ENCODE measurements around the gene ZNF598. TPM values are rescaled to one million over a fixed set of nuclear protein-coding genes. Genes with fewer than 3 reads are reported as not detected.
A peak's percentile ranks its signal among the peaks of the same experiment; 100 is the strongest.

The ZNF598 gene
- total and polyA plus RNA-seq, 2 donors from 2014 or later, result 14.3 to 34.9 TPM

DNA sequence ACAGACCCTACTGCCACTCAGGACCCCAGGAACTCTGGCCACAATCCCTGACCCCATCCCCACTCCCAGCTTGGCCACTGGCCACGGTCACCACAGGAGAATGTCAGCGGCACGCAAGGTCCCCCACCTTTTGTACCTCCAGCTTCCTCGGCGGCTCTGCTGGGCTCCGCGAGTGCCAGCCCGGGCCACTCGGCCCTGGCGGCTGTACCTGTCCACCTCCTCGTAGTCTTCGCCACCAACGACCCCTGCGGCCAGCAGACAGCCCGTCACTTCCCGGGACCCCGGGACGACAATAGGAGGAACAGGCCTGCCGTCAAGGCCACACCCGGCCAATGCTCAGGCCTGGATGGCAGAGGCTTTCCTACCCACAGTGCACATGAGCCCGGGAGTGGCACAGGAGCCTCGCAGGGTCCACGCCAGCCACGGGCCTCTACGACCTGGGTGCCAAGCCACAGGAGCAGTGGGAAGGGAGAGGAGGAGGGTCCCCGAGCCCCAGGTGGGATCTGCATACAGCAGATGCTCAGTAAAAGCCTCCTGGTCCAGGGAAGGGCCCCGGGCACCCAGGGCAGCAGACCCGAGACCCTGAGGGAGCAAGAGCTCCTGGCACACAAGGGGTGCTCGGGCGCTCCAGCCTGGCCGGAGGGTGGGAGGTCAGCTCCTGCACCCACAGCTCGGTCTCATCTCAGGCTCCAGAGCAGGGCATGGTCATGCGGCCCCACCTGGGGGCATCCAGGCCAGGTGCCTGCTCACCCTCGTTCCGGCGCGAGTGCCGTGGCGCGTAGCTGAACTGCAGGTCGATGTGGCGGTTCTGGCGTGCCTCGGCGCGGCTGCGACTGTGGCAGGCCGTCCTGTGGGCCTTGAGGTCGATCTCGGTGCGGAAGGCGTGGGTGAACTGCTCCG, 7.9 kb downstream of the ZNF598 start:
- intact Hi-C loops (cut with DNase I), result no loop called here
- H3K27ac ChIP-seq (ENCODE audit: low read depth in 2 of 2, low read length in 2 of 2), result no peak overlapping the region
- DNase-seq (peak in 1 of 5 donors; percentile 81), FAIRE-seq (no peak)
- no peak overlapping the region for H3K9ac ChIP-seq (ENCODE audit: low read length in 3 of 3)
- no peaks in the 10 kb centered on the region for H3K27me3 ChIP-seq (ENCODE audit: control insufficient read depth, insufficient read depth, low read length)
- TF ChIP-seq CTCF (IDR thresholded peaks at IDR 0.05; ENCODE audit: borderline replicate concordance, extremely low read depth, insufficient read depth), result no peak
- peaks cover 0 to 33% (median 14%) of the 10 kb centered on the region in 3 donors for H3K36me3 ChIP-seq (ENCODE audit: control insufficient read depth in 2 of 3, insufficient read depth in 3 of 3, low read length in 3 of 3)
- no peak overlapping the region for H3K4me3 ChIP-seq (ENCODE audit: low read length in 3 of 3)
- H3K4me1 ChIP-seq (ENCODE audit: control insufficient read depth in 2 of 3, insufficient read depth in 2 of 3, low read depth in 1 of 3, low read length in 3 of 3), result peaks cover 0 to 16% (median 0%) of the 10 kb centered on the region in 3 donors
- H3K9me3 ChIP-seq (ENCODE audit: control insufficient read depth in 2 of 3, insufficient read depth in 1 of 3, low read length in 3 of 3), result no peaks in the 10 kb centered on the region

GRCh38 chr16:2001035-2001434, 8.6 kb downstream of the ZNF598 start:
- no peak overlapping the region for H3K27ac ChIP-seq (ENCODE audit: low read depth in 2 of 2, low read length in 2 of 2)
- peaks cover 0 to 33% (median 14%) of the 10 kb centered on the region in 3 donors for H3K36me3 ChIP-seq (ENCODE audit: control insufficient read depth in 2 of 3, insufficient read depth in 3 of 3, low read length in 3 of 3)
- peaks cover 0 to 15% (median 0%) of the 10 kb centered on the region in 3 donors for H3K4me1 ChIP-seq (ENCODE audit: control insufficient read depth in 2 of 3, insufficient read depth in 2 of 3, low read depth in 1 of 3, low read length in 3 of 3)
- H3K9me3 ChIP-seq (ENCODE audit: control insufficient read depth in 2 of 3, insufficient read depth in 1 of 3, low read length in 3 of 3), result no peaks in the 10 kb centered on the region
- intact Hi-C loops (cut with DNase I), result no loop called here
- H3K4me3 ChIP-seq (ENCODE audit: low read length in 3 of 3), result no peak overlapping the region
- H3K9ac ChIP-seq (ENCODE audit: low read length in 3 of 3), result no peak overlapping the region
- no peaks in the 10 kb centered on the region for H3K27me3 ChIP-seq (ENCODE audit: control insufficient read depth, insufficient read depth, low read length)
- FAIRE-seq, result no peak
- DNase-seq, result peak in 1 of 5 donors; percentile 63
- no peak for TF ChIP-seq CTCF (IDR thresholded peaks at IDR 0.05; ENCODE audit: borderline replicate concordance, extremely low read depth, insufficient read depth)

DNA sequence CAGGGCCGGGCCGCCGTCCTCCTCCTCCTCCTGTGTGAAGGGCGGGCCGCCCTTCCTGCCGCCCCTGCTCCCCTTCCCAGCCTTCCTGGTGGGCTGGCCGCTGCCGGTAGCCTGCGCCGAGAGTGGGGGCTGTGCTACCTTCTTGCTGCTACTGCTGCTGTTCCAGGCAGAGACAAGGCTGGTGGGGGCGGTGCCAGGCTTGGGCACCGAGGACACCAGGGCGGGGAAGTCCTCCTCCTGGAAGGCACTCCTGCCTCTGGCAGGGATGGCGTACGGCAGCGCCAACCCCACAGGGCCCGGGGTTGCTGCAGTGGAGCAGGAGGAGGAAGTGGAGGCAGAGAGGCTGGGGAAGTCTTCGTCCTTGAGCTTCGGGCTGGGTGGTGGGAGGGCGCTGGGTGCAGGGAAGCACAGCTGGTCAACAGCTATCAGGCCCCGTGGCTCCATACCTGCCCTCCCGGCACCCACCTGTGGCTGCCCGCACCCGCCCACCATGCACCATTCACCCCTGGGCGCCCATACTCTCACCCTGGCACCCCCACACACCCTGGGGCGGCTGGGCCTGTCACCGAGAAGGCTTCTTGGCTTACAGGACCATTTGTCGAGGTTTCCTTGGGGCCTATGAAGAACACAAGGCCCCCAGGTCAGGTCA, 9.6 kb downstream of the ZNF598 start:
- Histone ChIP-seq H3K36me3 (ENCODE audit: control insufficient read depth in 2 of 3, insufficient read depth in 3 of 3, low read length in 3 of 3) (peaks cover 0 to 33% (median 14%) of the 10 kb centered on the region in 3 donors), H3K27me3 (ENCODE audit: control insufficient read depth, insufficient read depth, low read length) (no peaks in the 10 kb centered on the region), H3K9ac (ENCODE audit: low read length in 3 of 3) (no peak overlapping the region), H3K4me3 (ENCODE audit: low read length in 3 of 3) (no peak overlapping the region), H3K4me1 (ENCODE audit: control insufficient read depth in 2 of 3, insufficient read depth in 2 of 3, low read depth in 1 of 3, low read length in 3 of 3) (peaks cover 0 to 13% (median 0%) of the 10 kb centered on the region in 3 donors), H3K9me3 (ENCODE audit: control insufficient read depth in 2 of 3, insufficient read depth in 1 of 3, low read length in 3 of 3) (no peaks in the 10 kb centered on the region), H3K27ac (ENCODE audit: low read depth in 2 of 2, low read length in 2 of 2) (no peak overlapping the region)
- no peak for TF ChIP-seq CTCF (IDR thresholded peaks at IDR 0.05; ENCODE audit: borderline replicate concordance, extremely low read depth, insufficient read depth)
- intact Hi-C loops (cut with DNase I), result no loop called here
- no peak for FAIRE-seq
- DNase-seq, result peak in 1 of 5 donors; percentile 81

All from kidney (tissue), 14 donors.